ENCODE data around the gene ABCG8.

- TF ChIP-seq MAX (IDR thresholded peaks at IDR 0.05; ENCODE audit: insufficient read depth, insufficient read length) (no peak), CTCF (IDR thresholded peaks at IDR 0.05; ENCODE audit: extremely low read depth in 1 of 2, insufficient read depth in 1 of 2, low read depth in 1 of 2, low read length in 2 of 2) (no peak), GATA2 (IDR thresholded peaks at IDR 0.05; ENCODE audit: insufficient read depth, insufficient read length, low read depth, low read length) (no peak), JUN (IDR thresholded peaks at IDR 0.05; ENCODE audit: borderline replicate concordance, insufficient read depth, insufficient read length, low read depth) (no peak), EZH2 (IDR thresholded peaks at IDR 0.05; ENCODE audit: borderline replicate concordance, low read depth, low read length, severe bottlenecking) (no peak), POLR2A (IDR thresholded peaks at IDR 0.05; ENCODE audit: low read depth, low read length) (no peak)
These were observed 4.1 kb downstream of the ABCG8 start for GRCh38 chr2:43842866-43843226.
